HCT116 (cell line): ENCODE results near the gene BYSL.

ENCODE experiments used
- CEBPB ChIP-seq: IDR thresholded peaks from 2 replicates; pipeline ENCODE4 v1.6.1; 2012; ENCODE audit warnings: low read depth
- CTCF ChIP-seq, 3 experiments: fragments of 200-600 bp in 1 of 3; sonication (generic) in 1 of 3; IDR thresholded peaks in 2 of 3; conservative IDR thresholded peaks in 1 of 3; 2 replicates each; pipeline ENCODE4 v1.5.1; 2012 to 2017; ENCODE audit warnings: low read depth in 2 of 3, low read length in 2 of 3, antibody characterized with exemption in 1 of 3, borderline replicate concordance in 1 of 3, control low read depth in 1 of 3, mild to moderate bottlenecking in 1 of 3, mixed read lengths in 1 of 3, mixed run types in 1 of 3, moderate library complexity in 1 of 3; ENCODE audit not compliant: insufficient read depth in 1 of 3
- EZH2 ChIP-seq: fragments of 200-600 bp; sonication (generic); IDR thresholded peaks from 2 replicates; pipeline ENCODE4 v1.6.1; 2017; ENCODE audit warnings: antibody characterized with exemption, mixed run types
- EZH2phosphoT487 ChIP-seq: fragments of 200-600 bp; IDR thresholded peaks from 2 replicates; pipeline ENCODE4 v1.6.1; 2018; ENCODE audit warnings: antibody characterized with exemption, borderline replicate concordance
- JUND ChIP-seq: IDR thresholded peaks from 2 replicates; pipeline ENCODE4 v1.6.1; 2012
- MAX ChIP-seq: IDR thresholded peaks from 2 replicates; pipeline ENCODE4 v1.6.1; 2012
- POLR2A ChIP-seq: IDR thresholded peaks from 2 replicates; pipeline ENCODE4 v1.7.0; 2011; ENCODE audit warnings: borderline replicate concordance; ENCODE audit not compliant: insufficient read depth, insufficient read length; ENCODE audit errors: extremely low read depth
- POLR2AphosphoS5 ChIP-seq: IDR thresholded peaks from 2 replicates; pipeline ENCODE4 v1.6.1; 2011; ENCODE audit warnings: mild to moderate bottlenecking, low read depth, low read length, moderate library complexity
- RAD21 ChIP-seq: IDR thresholded peaks from 2 replicates; pipeline ENCODE4 v1.6.1; 2012; ENCODE audit warnings: low read depth, mild to moderate bottlenecking
- REST ChIP-seq: IDR thresholded peaks from 2 replicates; pipeline ENCODE4 v1.6.1; 2012; ENCODE audit warnings: low read depth
- SIN3A ChIP-seq: IDR thresholded peaks from 2 replicates; pipeline ENCODE4 v1.6.1; 2012; ENCODE audit warnings: low read depth
- TCF7L2 ChIP-seq: IDR thresholded peaks from 2 replicates; pipeline ENCODE4 v1.7.0; 2011; ENCODE audit warnings: borderline replicate concordance, inconsistent platforms; ENCODE audit not compliant: insufficient read depth, insufficient read length; ENCODE audit errors: extremely low read depth
- YY1 ChIP-seq: IDR thresholded peaks from 2 replicates; pipeline ENCODE4 v1.6.1; 2011; ENCODE audit warnings: low read length, low read depth, moderate library complexity, mild to moderate bottlenecking; ENCODE audit not compliant: insufficient replicate concordance; ENCODE audit errors: extremely low read depth
- ZNF274 ChIP-seq: fragments of 200-500 bp; sonication (Bioruptor generic); IDR thresholded peaks from 2 replicates; pipeline ENCODE4 v1.6.1; 2014; ENCODE audit warnings: mild to moderate bottlenecking, low read depth, low read length, inconsistent platforms

GRCh38 chr6:41938590-41939175 is 17.4 kb downstream of the BYSL start:
- TF ChIP-seq CTCF (IDR thresholded peaks at IDR 0.05 in 2 of 3, conservative IDR thresholded peaks at IDR 0.05 in 1 of 3; ENCODE audit: borderline replicate concordance in 1 of 3, insufficient read depth in 1 of 3, low read depth in 2 of 3, low read length in 2 of 3) (no peak), RAD21 (no peak), SIN3A (no peak), YY1 (no peak), POLR2A (no peak), POLR2AphosphoS5 (no peak), TCF7L2 (no peak), EZH2 (no peak), ZNF274 (no peak), EZH2phosphoT487 (no peak), MAX (no peak), REST (no peak), JUND (no peak), CEBPB (no peak)
